AG09309 (cell line): ENCODE data around the gene ICAM2.

Source experiments
- DNase-seq: peaks from one replicate; pipeline ENCODE4 v3.0.0-alpha.2; 2010; ENCODE audit warnings: low read depth
- H3K4me3 ChIP-seq: 2 replicates; pipeline ENCODE4 v1.5.1; 2011; ENCODE audit warnings: mild to moderate bottlenecking, low read depth, low read length, moderate library complexity; ENCODE audit not compliant: control insufficient read depth
- CTCF ChIP-seq: IDR thresholded peaks from 2 replicates; pipeline ENCODE4 v1.5.1; 2011; ENCODE audit warnings: mild to moderate bottlenecking, low read depth, low read length, inconsistent platforms; ENCODE audit not compliant: insufficient read depth, control insufficient read depth; ENCODE audit errors: missing control alignments

ICAM2 gene

GRCh38 chr17:64016974-64017373, 3.5 kb downstream of the ICAM2 start:
- DNase-seq = no peak
- H3K4me3 ChIP-seq = no peak overlapping the region

GRCh38 chr17:64016231-64016784, 4.1 kb downstream of the ICAM2 start:
- TF ChIP-seq CTCF = peak; percentile 23
- no peak overlapping the region for H3K4me3 ChIP-seq
- no peak for DNase-seq

More at GRCh38 chr17:64016974-64017373, 3.5 kb downstream of the ICAM2 start:
- no peak for TF ChIP-seq CTCF

GRCh38 chr17:64015447-64015846, 5.0 kb downstream of the ICAM2 start:
- no peak overlapping the region for H3K4me3 ChIP-seq
- DNase-seq = no peak
- TF ChIP-seq CTCF = no peak

- no peak for TF ChIP-seq CTCF
- no peak overlapping the region for H3K4me3 ChIP-seq
- no peak for DNase-seq
Observed at GRCh38 chr17:64009571-64010402, 10.6 kb downstream of the ICAM2 start.

- no peak overlapping the region for H3K4me3 ChIP-seq
- TF ChIP-seq CTCF = no peak
- no peak for DNase-seq
Observed at GRCh38 chr17:64008830-64009229, 11.6 kb downstream of the ICAM2 start.

GRCh38 chr17:64008346-64008745, 12.1 kb downstream of the ICAM2 start:
- no peak overlapping the region for H3K4me3 ChIP-seq
- no peak for TF ChIP-seq CTCF
- DNase-seq = no peak
